Mesothelial cell of epicardium (in vitro differentiated cells): ENCODE data around the gene TCF3. TPM values are rescaled to one million over a fixed set of nuclear protein-coding genes. Genes with fewer than 3 reads are reported as not detected.

Source experiments
- DNase-seq, 2 experiments: peaks; one replicate each; pipeline ENCODE4 v3.0.0; 2021; ENCODE audit warnings: low spot score in 2 of 2; ENCODE audit not compliant: unreplicated experiment in 2 of 2
- H3K27ac Mint-ChIP-seq: 2 replicates; pipeline ENCODE4 v1.8.0; 2021; ENCODE audit warnings: mixed read lengths
- H3K27me3 Mint-ChIP-seq: 2 replicates; pipeline ENCODE4 v1.8.0; 2021; ENCODE audit warnings: low read depth, mixed read lengths
- H3K36me3 Mint-ChIP-seq: 2 replicates; pipeline ENCODE4 v1.8.0; 2021; ENCODE audit warnings: mixed read lengths
- H3K4me1 Mint-ChIP-seq: 2 replicates; pipeline ENCODE4 v1.8.0; 2021; ENCODE audit warnings: mixed read lengths
- H3K4me3 Mint-ChIP-seq: 2 replicates; pipeline ENCODE4 v1.8.0; 2021; ENCODE audit warnings: mild to moderate bottlenecking, moderate library complexity, mixed read lengths
- H3K9me3 Mint-ChIP-seq: 2 replicates; pipeline ENCODE4 v1.8.0; 2021; ENCODE audit warnings: mixed read lengths
- total RNA-seq: library from RNA; stranded (reverse); gene quantifications from 3 replicates; pipeline ENCODE4 v1.2.1, GENCODE V29; 2021
- TF ChIP-seq, protein P1 (sequence below): fragments of 200-600 bp; sonication (generic); IDR thresholded peaks from one replicate; pipeline ENCODE4 v1.5.0; 2021; ENCODE audit warnings: antibody characterized with exemption; ENCODE audit not compliant: unreplicated experiment

The TCF3 gene
- total RNA-seq, 1 donor from 2014 or later: 227 TPM

DNA sequence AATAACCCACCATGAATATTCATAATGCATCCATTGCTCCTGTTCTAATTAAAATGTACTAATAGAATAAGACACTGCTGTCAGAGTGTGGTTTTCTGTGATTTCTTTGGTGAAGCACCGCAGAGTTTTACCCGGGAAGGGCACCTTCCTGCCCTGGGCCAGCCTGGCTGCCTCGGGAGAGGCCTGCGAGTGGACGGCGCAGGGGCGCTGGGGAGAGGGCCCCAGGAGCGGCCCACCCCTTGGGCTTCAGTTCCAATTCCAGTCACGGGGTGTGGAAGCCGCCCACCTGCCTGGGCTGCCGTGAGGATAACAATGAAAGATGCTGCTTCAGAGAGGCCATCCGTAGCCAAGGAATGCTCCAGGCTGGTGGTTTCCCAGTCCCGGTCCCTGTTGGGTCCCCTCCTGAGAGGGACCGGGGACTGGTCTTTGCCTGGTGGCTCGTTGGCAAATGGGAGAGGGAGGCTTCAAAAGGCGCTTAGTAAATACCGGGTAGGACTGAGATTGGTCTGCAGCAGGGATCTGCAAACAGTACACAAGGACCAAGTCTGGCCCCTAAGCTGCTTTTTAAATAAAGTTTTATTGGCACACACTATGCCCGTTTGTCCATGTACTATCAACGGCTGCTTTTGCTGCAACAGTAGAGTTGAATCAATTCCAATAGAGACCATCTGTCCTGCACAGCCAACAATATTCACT, 18.0 kb downstream of the TCF3 start:
- Mint-ChIP-seq H3K4me1 (no peaks in the 10 kb centered on the region), H3K27ac (no peak overlapping the region), H3K9me3 (peaks cover 4% of the 10 kb centered on the region), H3K36me3 (peaks cover 26% of the 10 kb centered on the region), H3K27me3 (no peaks in the 10 kb centered on the region), H3K4me3 (no peak overlapping the region)
- no peak for DNase-seq
- TF ChIP-seq, protein P1, sequence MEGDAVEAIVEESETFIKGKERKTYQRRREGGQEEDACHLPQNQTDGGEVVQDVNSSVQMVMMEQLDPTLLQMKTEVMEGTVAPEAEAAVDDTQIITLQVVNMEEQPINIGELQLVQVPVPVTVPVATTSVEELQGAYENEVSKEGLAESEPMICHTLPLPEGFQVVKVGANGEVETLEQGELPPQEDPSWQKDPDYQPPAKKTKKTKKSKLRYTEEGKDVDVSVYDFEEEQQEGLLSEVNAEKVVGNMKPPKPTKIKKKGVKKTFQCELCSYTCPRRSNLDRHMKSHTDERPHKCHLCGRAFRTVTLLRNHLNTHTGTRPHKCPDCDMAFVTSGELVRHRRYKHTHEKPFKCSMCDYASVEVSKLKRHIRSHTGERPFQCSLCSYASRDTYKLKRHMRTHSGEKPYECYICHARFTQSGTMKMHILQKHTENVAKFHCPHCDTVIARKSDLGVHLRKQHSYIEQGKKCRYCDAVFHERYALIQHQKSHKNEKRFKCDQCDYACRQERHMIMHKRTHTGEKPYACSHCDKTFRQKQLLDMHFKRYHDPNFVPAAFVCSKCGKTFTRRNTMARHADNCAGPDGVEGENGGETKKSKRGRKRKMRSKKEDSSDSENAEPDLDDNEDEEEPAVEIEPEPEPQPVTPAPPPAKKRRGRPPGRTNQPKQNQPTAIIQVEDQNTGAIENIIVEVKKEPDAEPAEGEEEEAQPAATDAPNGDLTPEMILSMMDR: no peak

DNA sequence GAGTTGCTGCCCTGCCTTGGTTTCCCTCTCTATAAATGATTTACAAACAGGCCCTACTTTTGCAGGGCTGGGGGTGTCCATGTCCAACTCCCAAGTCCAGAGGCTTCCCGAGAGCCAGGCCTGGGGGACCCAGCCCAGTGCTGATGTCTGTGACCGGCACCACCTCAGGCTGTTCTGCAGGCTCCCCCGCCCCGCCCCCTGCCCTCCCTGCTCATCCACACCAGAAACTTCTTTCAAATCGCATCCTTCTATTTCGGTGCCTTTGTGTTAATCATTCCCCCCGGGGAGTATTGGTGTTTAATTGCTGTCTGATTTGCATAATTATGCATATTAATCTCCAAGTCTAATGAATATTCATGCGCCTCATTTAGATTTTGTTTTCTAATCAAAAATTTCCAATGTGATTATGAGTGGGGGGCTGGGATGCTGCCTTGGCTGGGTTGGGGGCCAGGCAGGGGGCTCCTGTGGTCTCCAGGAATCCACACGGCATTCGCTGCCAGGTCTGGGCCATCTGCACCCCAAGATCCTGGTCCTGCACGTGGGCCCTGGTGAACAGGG, 19.1 kb downstream of the TCF3 start:
- H3K36me3 Mint-ChIP-seq: peaks cover 19% of the 10 kb centered on the region
- DNase-seq: no peak
- peaks cover 4% of the 10 kb centered on the region for H3K9me3 Mint-ChIP-seq
- no peaks in the 10 kb centered on the region for H3K27me3 Mint-ChIP-seq
- TF ChIP-seq, protein P1: no peak
- no peak overlapping the region for H3K27ac Mint-ChIP-seq
- no peak overlapping the region for H3K4me3 Mint-ChIP-seq
- no peaks in the 10 kb centered on the region for H3K4me1 Mint-ChIP-seq

DNA sequence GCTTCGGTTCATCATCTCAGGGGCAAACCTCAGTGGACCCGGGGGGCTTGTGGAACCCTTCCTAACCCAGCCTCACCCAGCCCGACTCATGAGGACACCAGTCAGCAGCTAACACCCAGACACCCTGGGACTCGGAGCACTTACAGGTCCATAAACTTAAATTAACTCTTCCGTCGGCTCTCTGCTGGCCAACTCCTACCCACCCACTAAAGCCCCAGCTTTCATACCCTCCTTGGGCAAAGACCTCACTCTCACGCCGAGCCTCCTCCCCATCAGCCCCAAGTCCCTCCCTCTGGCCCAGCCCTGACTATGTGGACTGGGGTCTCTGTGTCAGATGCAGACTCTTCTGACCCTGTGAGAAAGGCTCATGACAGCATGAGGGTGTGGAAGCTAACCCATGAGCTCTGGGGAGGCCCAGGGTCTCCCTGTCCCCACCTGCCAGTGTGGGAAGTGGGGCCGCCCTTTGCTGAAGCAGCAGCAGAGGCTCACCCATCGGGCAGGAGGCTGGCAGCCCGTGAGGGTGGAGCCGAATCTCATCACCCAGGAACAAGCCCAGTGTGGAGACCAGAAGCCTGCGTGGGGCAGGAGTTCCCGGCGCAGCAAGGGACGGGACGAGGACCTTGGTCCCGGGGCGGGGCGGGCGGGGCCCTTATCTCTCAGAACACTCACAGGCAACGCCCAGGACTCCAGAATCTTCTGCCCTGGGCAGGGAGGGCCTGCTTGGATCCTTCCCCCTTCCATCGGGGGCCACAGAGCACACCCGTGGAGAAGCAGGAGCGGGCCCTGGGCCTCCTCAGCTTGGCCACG, 19.8 kb downstream of the TCF3 start:
- no peaks in the 10 kb centered on the region for H3K4me1 Mint-ChIP-seq
- TF ChIP-seq, protein P1: no peak
- H3K36me3 Mint-ChIP-seq: peaks cover 16% of the 10 kb centered on the region
- H3K9me3 Mint-ChIP-seq: peaks cover 4% of the 10 kb centered on the region
- H3K27ac Mint-ChIP-seq: no peak overlapping the region
- H3K4me3 Mint-ChIP-seq: no peak overlapping the region
- H3K27me3 Mint-ChIP-seq: no peaks in the 10 kb centered on the region
- no peak for DNase-seq

DNA sequence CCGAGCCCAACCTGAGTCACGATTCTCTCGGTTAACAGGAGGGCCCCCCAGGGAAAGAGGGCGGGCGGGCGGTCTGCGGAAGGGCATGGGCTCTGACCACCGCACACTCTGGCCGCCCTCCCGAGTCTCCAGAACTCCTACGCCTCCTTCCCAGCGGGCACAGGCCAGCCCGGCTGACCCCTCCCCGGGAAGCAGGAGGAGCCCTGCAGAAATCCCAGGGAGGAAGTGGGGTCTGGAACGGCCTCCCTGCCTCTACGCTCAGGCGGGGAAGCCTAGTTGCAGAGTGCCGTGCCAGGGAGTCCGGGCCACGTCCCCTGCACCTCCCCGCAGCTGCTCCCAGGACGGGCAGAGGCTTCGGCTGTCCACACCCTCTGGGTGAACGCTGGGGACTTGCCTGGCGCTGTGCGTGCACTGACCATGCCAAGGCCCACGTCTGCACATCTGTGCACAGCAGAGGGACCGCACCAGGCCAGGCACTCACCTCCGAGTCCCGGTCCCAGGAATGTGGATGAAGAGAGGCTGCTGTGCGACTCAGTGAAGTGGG, 20.8 kb downstream of the TCF3 start:
- Mint-ChIP-seq H3K27me3 (no peaks in the 10 kb centered on the region), H3K9me3 (peaks cover 4% of the 10 kb centered on the region), H3K4me1 (no peaks in the 10 kb centered on the region), H3K36me3 (peaks cover 15% of the 10 kb centered on the region), H3K4me3 (no peak overlapping the region), H3K27ac (no peak overlapping the region)
- no peak for DNase-seq
- TF ChIP-seq, protein P1: no peak

DNA sequence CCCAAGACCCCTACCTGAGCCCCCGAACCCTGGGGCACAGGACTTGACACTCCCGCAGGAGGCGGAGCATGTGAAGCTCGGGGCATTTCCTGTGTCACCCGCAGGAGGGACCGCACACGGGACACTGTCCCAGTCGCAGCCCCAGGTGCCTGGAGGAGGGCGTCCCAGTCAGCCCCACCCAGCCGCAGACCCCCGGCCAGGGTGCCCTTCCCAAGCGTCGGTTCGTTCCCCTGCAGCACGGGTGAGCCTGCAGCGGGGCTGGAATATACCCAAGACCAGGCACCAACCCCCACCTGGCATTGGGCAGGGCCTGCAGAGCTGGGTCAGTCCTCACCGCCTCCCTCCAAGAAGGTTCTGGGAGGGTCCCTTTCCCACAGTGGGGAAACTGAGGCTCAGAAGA, 21.6 kb downstream of the TCF3 start:
- DNase-seq: no peak

More for the DNA sequence above, 21.6 kb downstream of the TCF3 start:
- H3K27ac Mint-ChIP-seq: no peak overlapping the region
- peaks cover 14% of the 10 kb centered on the region for H3K36me3 Mint-ChIP-seq
- H3K4me3 Mint-ChIP-seq: no peak overlapping the region
- TF ChIP-seq, protein P1: no peak
- no peaks in the 10 kb centered on the region for H3K4me1 Mint-ChIP-seq
- H3K27me3 Mint-ChIP-seq: no peaks in the 10 kb centered on the region
- peaks cover 4% of the 10 kb centered on the region for H3K9me3 Mint-ChIP-seq
